Liver (tissue), 3 donors: Measurements from ENCODE around the gene ABHD2.

Experiments
- JUND ChIP-seq, 2 donors: IDR thresholded peaks; 2 replicates each; pipeline ENCODE4 v1.6.1; 2016; ENCODE audit warnings: antibody characterized with exemption in 2 of 2
- TF ChIP-seq, protein P1 (sequence below): fragments of 150-350 bp; IDR thresholded peaks from 2 replicates; pipeline ENCODE4 v1.5.1; 2017; ENCODE audit warnings: improper control_type of control experiment, low read depth, low read length; ENCODE audit not compliant: missing input control
- TF ChIP-seq, protein P2 (sequence below): IDR thresholded peaks from 2 replicates; pipeline ENCODE4 v1.6.1; 2016; ENCODE audit warnings: antibody characterized with exemption
- donor health status: healthy.
- donor health status: healthy.

DNA sequence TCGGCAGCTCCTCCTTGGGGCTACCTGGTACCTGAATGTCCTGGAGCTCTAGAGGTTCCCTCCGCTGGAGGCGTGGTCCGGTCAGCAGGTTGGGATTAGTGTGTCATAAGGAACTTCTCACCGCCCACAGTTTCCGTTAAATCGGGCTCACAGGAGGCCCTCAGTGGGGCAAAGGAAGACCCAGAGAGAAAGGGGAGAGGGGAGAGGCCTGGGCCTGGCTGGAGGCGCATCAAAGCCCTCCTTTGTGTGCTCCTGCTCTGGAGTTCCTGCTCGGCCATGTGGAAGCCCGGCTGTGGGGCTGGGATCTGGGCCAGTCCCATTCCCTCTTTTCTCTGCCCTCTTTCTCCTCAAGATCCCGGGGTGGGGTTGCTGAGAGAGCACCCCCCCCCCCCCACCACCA, 133.3 kb downstream of the ABHD2 start, which contains the start of gene RLBP1:
- TF ChIP-seq, protein P1, sequence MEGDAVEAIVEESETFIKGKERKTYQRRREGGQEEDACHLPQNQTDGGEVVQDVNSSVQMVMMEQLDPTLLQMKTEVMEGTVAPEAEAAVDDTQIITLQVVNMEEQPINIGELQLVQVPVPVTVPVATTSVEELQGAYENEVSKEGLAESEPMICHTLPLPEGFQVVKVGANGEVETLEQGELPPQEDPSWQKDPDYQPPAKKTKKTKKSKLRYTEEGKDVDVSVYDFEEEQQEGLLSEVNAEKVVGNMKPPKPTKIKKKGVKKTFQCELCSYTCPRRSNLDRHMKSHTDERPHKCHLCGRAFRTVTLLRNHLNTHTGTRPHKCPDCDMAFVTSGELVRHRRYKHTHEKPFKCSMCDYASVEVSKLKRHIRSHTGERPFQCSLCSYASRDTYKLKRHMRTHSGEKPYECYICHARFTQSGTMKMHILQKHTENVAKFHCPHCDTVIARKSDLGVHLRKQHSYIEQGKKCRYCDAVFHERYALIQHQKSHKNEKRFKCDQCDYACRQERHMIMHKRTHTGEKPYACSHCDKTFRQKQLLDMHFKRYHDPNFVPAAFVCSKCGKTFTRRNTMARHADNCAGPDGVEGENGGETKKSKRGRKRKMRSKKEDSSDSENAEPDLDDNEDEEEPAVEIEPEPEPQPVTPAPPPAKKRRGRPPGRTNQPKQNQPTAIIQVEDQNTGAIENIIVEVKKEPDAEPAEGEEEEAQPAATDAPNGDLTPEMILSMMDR, result no peak
- TF ChIP-seq, protein P2, sequence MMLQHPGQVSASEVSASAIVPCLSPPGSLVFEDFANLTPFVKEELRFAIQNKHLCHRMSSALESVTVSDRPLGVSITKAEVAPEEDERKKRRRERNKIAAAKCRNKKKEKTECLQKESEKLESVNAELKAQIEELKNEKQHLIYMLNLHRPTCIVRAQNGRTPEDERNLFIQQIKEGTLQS, result no peak
- no peak for TF ChIP-seq JUND (IDR thresholded peaks at IDR 0.05)
